Lower leg skin (tissue), 3 donors: ENCODE data around the gene ATP7B.

Experiments
- POLR2A ChIP-seq, 2 donors: fragments of 450-650 bp; IDR thresholded peaks; one replicate each; pipeline ENCODE4 v1.6.1; 2016 to 2017; ENCODE audit warnings: antibody characterized with exemption in 2 of 2, mild to moderate bottlenecking in 1 of 2, moderate library complexity in 1 of 2
- TF ChIP-seq, protein P1 (sequence below), 3 donors: fragments of 450-650 bp; IDR thresholded peaks; one replicate each; pipeline ENCODE4 v1.5.1; 2016; ENCODE audit warnings: antibody characterized with exemption in 3 of 3, mild to moderate bottlenecking in 3 of 3, moderate library complexity in 2 of 3

- TF ChIP-seq, protein P1, sequence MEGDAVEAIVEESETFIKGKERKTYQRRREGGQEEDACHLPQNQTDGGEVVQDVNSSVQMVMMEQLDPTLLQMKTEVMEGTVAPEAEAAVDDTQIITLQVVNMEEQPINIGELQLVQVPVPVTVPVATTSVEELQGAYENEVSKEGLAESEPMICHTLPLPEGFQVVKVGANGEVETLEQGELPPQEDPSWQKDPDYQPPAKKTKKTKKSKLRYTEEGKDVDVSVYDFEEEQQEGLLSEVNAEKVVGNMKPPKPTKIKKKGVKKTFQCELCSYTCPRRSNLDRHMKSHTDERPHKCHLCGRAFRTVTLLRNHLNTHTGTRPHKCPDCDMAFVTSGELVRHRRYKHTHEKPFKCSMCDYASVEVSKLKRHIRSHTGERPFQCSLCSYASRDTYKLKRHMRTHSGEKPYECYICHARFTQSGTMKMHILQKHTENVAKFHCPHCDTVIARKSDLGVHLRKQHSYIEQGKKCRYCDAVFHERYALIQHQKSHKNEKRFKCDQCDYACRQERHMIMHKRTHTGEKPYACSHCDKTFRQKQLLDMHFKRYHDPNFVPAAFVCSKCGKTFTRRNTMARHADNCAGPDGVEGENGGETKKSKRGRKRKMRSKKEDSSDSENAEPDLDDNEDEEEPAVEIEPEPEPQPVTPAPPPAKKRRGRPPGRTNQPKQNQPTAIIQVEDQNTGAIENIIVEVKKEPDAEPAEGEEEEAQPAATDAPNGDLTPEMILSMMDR (IDR thresholded peaks at IDR 0.05) = no peak
- TF ChIP-seq POLR2A (IDR thresholded peaks at IDR 0.05) = no peak
Measured at GRCh38 chr13:51959773-51960172, 51.5 kb downstream of the ATP7B start.
